Stimulated activated CD8-positive, alpha-beta memory T cell treated with anti-CD3 and anti-CD28 coated beads, Interleukin-7, amount 100 ng/mL, for 1 hour (primary cell): Measurements from ENCODE around the gene SLC5A10.
"Not testable (repeated sequence)": the region's sequence is repeated elsewhere in the genome, so short reads cannot be mapped to it uniquely, and the experiment has no call there.

Experiments used
- DNase-seq, 2 donors: peaks; one replicate each; pipeline ENCODE4 v3.0.0-alpha.2; 2020; ENCODE audit warnings: low read depth in 2 of 2

SLC5A10 gene

DNA sequence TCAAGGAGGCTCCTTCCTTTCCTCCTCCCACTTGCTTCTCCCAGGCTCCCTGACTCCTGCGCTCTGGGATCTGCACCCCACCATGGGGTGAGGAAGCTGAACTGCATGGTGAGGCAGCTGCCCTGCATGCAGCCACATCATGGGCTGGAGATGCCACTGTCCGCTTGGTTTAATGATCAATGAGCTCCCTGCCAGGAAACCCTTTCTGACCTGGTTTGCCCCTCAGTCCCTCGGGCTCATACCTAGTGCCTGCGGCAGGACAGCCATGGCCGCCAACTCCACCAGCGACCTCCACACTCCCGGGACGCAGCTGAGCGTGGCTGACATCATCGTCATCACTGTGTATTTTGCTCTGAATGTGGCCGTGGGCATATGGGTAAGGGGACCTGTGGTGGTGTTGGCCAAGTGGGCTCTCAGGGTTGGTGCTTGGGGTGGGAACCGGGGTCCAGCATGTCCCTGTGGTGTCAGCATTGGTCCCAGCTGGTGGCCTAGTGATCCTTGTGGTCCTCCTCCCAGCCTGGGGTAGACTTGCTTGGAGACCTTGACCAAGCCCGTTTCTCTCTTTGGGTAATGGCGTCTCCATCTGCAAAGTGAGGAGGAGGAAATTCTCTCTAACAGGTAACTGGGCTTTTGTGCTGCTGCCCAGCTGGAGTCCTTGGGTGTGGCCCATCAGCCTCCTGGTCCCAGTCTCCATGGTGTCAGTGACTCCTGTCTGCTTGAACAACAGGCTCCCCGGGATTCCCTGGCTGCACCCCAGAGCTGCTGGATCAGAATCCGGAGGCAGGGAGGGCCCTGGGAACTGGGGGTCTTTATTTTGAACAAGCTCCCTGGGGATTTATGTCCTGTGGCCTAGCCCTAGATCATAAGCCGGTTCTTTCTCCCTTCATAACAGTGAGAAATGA, at the start of gene SLC5A10:
Gene SLC5A10, plus strand, starts transcription at position 225 of the 902 bp plus-strand sequence. Its CDS starts 41 bp downstream, at position 266.
- DNase-seq, result no peak

GRCh38 chr17:18904482-18904881, 47.5 kb upstream of the SLC5A10 start:
- DNase-seq, result no peak

DNA sequence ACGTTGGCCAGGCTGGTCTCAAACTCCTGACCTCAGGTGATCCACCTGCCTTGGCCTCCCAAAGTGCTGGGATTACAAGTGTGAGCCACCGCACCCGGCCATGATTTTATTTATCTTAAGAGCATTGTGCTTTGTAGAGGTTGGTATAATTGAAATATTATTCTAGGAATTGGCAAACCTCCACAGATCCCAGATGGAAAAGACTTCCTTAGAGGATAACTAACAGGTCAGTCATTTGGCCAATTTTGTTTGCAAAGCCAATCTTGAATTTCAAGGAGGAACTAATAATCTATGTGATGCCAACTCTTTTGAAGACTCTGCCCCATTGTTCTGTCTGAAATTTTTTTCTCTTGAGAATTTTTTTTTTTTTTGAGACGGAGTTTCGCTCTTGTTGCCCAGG, 46.7 kb upstream of the SLC5A10 start:
- no peak for DNase-seq

GRCh38 chr17:18910326-18910725, 41.6 kb upstream of the SLC5A10 start:
- no peak for DNase-seq

DNA sequence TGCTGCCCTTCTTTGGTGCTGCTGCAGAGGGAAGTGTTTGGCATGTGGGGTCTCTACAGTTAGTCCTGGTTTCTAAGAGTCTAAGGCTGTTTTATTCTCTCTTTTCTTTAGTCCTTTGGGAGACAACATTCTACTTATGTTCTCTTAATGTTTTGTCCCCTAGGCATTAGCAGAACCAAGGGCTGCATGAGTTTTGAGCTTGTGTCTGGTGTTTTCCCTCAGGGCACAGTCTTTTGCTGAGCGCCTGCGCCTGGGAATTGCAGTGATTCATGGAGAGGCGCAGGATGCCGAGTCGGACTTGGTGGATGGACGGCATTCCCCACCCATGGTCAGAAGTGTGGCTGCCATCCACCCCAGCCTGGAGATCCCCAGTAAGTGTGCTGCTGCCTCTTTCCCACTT, 41.1 kb upstream of the SLC5A10 start:
- no peak for DNase-seq

- no peak for DNase-seq
Measured at GRCh38 chr17:18916816-18917500, 35.0 kb upstream of the SLC5A10 start.

- DNase-seq, result no peak
Measured at GRCh38 chr17:18917506-18918032, 34.4 kb upstream of the SLC5A10 start.

DNA sequence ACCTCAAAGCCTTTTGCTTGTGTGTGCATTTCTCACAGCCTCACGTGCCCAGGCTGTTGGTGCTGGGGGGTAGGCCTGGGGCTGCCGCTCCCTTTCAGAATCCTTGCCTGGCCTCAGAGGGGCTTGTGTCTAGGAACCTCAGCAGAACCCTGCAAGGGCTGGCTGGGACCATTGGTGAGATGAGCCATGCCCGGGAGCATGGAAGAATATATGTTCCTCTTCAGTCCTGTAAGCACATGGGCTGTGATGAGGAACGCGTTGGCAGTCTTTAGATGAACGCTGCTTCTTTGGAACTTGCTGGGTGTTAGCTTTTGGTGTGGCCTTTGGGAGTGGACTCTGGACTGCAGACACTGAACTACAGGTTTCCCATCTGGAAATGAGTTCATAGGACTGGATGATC, 32.0 kb upstream of the SLC5A10 start:
- no peak for DNase-seq

DNA sequence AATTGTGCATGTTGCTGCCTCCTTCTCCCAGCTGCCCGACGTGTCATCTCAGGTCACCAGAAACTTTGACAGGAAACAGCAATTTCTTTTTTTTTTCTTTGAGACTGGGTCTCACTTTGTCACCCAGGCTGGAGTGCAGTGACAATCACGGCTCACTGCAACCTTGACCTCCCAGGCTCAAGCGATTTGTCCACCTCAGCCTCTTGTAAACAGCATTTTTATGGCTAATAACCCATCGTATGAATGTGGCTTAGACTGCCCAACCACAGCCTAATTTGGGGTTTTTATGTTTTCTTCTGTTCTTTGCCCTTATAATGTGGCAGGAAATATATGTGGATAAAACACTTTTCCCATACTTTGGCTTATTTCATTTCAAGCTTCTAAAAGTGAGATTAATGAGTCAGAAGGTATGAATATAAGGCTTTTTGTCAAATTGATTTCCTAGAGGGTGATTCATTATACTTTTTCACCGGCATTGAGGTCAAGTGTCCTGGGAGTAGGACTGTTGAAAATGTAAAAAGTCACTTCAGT, 31.0 kb upstream of the SLC5A10 start:
- no peak for DNase-seq

- no peak for DNase-seq
Measured at GRCh38 chr17:18921485-18921884, 30.5 kb upstream of the SLC5A10 start.

GRCh38 chr17:18921912-18922451, 30.0 kb upstream of the SLC5A10 start:
- DNase-seq, result no peak

- not testable (repeated sequence) for DNase-seq
Measured at GRCh38 chr17:18922596-18922995, 29.4 kb upstream of the SLC5A10 start.

GRCh38 chr17:18925187-18925586, 26.8 kb upstream of the SLC5A10 start:
- DNase-seq, result no peak

- DNase-seq, result no peak
Measured at GRCh38 chr17:18928628-18929125, 23.3 kb upstream of the SLC5A10 start.

DNA sequence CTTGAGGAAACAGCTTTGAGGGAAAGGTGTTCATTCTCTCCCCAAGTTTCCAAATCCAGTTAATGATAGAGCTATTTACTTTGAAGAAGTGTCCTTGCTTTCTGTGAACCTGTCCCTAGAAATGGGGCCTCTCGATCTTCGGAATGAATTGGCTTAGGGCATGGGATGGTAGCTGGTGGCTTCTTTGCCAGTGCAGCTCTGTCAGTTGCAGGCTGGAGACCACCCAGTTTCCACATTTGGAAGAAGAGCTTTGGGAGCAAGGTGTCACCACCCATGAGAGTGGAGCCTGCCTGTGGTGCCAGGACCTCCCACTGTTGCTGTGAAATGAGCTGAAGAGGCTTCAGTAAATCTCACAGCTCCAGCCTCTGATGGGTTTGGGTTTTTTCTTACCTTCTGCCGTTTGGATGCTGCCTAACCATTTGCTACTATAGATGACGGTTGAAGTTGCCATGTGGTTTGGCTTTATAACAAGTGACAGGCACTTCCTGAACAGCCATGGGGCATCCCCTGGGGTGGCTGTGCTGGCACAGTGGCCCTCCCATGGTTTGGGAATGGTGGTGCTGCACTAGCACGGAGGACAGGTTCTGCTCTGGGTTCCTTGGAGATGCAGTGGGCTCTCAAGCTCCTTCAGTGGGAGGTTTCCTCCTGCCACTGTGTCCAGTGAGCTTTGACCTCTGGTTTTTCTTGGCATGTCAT, 19.5 kb upstream of the SLC5A10 start:
- DNase-seq, result no peak

DNA sequence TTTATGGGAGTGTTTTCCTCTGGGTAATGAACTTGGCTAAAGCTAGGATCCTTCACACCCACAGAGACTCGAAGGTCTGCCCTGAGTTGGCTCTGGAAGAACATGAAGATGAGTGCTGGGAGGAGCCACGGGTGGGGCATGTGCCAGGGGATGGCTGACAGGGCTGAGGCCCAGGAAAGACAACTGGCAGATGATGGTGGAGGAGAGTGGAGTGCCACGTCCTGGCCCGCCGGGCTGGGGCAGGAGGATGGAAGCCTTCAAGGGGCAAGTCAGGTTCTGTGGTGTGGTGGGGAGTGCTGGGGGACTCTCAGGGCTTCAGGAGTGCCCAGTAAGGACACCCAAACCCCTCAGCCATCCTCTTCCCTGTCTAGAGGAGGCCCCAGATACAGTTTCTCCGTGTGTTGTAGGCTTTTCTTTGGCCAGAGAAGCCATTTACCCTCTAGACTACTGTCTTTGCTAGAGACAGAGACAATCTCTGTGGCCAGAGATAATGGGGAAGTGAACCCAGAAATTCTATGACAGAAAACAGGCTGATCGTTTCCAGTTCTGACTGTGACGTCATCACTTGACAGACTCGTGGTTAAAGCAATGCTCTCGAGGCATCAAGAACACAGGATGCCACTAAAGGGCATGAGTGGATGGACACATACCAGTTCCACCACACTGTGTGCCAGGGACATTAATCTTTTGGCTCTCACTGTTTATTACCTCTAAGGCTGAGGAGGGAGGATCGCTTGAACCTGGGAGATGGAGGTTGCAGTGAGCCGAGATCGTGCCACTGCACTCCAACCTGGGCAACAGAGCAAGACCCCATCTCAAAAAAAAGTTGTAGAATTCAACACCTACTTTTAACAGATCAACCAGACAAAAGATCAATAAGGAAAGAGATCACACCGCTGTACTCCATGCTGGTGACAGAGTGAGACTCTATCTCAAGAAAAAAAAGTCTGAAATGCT, 18.6 kb upstream of the SLC5A10 start:
- no peak for DNase-seq

DNA sequence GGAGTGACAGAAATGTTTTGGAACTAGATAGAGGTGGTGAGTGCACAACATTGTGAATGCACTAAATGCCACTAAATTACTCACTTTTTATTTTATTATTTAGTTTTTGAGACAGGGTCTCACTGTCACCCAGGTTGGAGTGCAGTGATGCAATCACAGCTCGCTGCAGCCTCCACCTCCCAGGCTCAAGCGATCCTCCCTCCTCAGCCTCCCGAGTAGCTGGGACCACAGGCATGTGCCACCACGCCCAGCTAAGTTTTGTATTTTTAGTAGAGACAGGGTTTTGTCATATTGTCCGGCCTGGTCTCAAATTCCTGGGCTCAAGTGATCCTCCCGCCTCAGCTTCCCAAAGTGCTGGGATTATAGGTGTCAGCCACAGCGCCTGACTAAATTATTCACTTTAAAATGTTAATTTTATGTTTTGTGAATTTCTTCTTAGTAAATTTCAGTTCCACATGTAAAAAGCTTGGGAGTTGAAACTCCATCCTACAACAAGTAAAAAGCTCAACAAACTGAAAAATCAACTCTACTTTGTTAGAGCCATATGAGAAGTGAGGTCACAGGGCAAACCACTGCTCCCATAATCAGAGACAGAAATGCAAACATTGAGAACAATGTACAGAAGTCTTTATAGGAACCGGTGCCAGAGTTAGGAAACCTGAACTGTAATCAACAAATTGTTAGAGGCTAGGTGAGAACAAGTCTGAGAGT, 13.8 kb upstream of the SLC5A10 start:
- no peak for DNase-seq

- DNase-seq, result no peak
Measured at GRCh38 chr17:18938692-18939023, 13.3 kb upstream of the SLC5A10 start.

DNA sequence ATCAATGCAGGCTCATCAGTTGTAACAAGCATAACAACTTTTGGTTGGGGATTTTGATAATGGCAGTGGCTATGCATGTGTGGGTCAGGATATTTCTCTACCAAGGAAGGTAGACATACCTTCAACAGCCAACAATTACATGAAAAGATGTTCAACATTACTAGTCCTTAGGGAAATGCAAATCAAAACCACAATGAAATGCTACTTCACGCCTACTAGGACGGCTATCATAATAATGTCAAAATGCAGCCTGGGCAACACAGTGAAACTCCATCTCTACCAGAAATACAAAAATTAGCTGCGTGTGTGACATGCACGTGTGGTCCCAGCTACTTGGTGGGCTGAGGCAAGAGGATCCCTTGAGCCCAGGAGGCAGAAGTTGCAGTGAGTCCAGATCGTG, 7.3 kb upstream of the SLC5A10 start:
- no peak for DNase-seq

DNA sequence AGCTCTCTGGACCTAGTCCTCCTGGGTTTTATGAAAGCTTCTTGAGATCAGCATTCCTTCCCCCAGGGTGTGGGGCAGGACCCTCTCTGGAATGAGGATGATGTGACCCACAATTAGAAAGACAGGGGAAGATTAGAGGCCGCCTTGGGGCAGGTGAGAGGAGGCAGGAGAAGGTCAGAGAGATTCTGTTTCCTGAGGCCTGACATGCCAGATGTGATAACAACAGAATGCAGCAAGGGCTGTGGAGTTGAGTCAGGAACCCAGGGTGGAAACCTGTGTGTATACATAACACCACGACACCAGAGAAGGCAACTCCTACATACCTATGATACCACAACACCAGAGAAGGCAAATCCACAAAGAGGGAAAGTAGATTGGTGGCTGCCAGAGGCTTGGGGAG, 5.4 kb upstream of the SLC5A10 start:
- no peak for DNase-seq
